HG02981 (cell line): Measurements from ENCODE around the gene BICRA.
"Not testable (repeated sequence)": the region's sequence is repeated elsewhere in the genome, so short reads cannot be mapped to it uniquely, and the experiment has no call there.

ENCODE experiments used
- ATAC-seq: cut with Tn5 transposase; IDR thresholded peaks from one replicate; pipeline ENCODE4 v1.9.1; 2021; ENCODE audit warnings: mild to moderate bottlenecking, moderate library complexity; ENCODE audit not compliant: unreplicated experiment

The BICRA gene

GRCh38 chr19:47626238-47626637 is 17.3 kb downstream of the BICRA start:
- ATAC-seq = no peak

GRCh38 chr19:47628078-47628771 is 19.3 kb downstream of the BICRA start:
- ATAC-seq = no peak

GRCh38 chr19:47630594-47630993 is 21.7 kb downstream of the BICRA start:
- no peak for ATAC-seq

- ATAC-seq = no peak
These were observed 22.9 kb downstream of the BICRA start for GRCh38 chr19:47631681-47632446.

- ATAC-seq = no peak
These were observed 24.6 kb downstream of the BICRA start for GRCh38 chr19:47633517-47633916.

- no peak for ATAC-seq
These were observed 25.1 kb downstream of the BICRA start for GRCh38 chr19:47633996-47634395.

GRCh38 chr19:47635152-47635754 is 26.3 kb downstream of the BICRA start:
- ATAC-seq = not testable (repeated sequence)

GRCh38 chr19:47637550-47637949 is 28.6 kb downstream of the BICRA start:
- ATAC-seq = no peak

- ATAC-seq = no peak
These were observed 33.1 kb downstream of the BICRA start for GRCh38 chr19:47641891-47642485.

- no peak for ATAC-seq
These were observed 34.3 kb downstream of the BICRA start for GRCh38 chr19:47643281-47643680.

- no peak for ATAC-seq
These were observed 35.3 kb downstream of the BICRA start for GRCh38 chr19:47644199-47644598.

GRCh38 chr19:47644743-47645482 is 36.0 kb downstream of the BICRA start:
- no peak for ATAC-seq

- no peak for ATAC-seq
These were observed 38.0 kb downstream of the BICRA start for GRCh38 chr19:47646924-47647323.

- ATAC-seq = no peak
These were observed 40.7 kb downstream of the BICRA start for GRCh38 chr19:47649588-47649987.

- ATAC-seq = no peak
These were observed 41.8 kb downstream of the BICRA start for GRCh38 chr19:47650700-47651099.

- no peak for ATAC-seq
These were observed 42.2 kb downstream of the BICRA start for GRCh38 chr19:47651132-47651531.

- ATAC-seq = no peak
These were observed 42.8 kb downstream of the BICRA start for GRCh38 chr19:47651691-47652090.

- no peak for ATAC-seq
These were observed 43.4 kb downstream of the BICRA start for GRCh38 chr19:47652285-47652684.

GRCh38 chr19:47653856-47654255 is 44.9 kb downstream of the BICRA start:
- ATAC-seq = no peak

GRCh38 chr19:47657719-47658118 is 48.8 kb downstream of the BICRA start:
- ATAC-seq = no peak
